Mononuclear cell (primary cell): ENCODE results near the gene DIS3L2. TPM values are rescaled to one million over a fixed set of nuclear protein-coding genes. Genes with fewer than 3 reads are reported as not detected.

Experiments used
- H3K27me3 ChIP-seq: 2 replicates; pipeline ENCODE4 v1.6.0; 2011; ENCODE audit warnings: low read length, control low read depth; ENCODE audit not compliant: insufficient read depth
- H3K4me1 ChIP-seq: 2 replicates; pipeline ENCODE4 v1.5.1; 2011; ENCODE audit warnings: mild to moderate bottlenecking, low read length, control low read depth; ENCODE audit not compliant: insufficient read depth
- H3K4me3 ChIP-seq: 2 replicates; pipeline ENCODE4 v1.5.1; 2011; ENCODE audit warnings: mild to moderate bottlenecking, low read length, moderate library complexity
- H3K9me3 ChIP-seq: 2 replicates; pipeline ENCODE4 v1.5.1; 2011; ENCODE audit warnings: low read depth, mild to moderate bottlenecking, control low read depth, low read length
- total RNA-seq: library from RNA; depleted of rRNA; stranded (reverse); fragments of >200 nt; gene quantifications from one replicate; pipeline ENCODE4 v1.2.3, GENCODE V29; 2012

The DIS3L2 gene
- total RNA-seq, 1 donor, result 26.8 TPM

- H3K27me3 ChIP-seq, result no peaks in the 10 kb centered on the region
- H3K4me1 ChIP-seq, result peaks cover 6% of the 10 kb centered on the region
- H3K9me3 ChIP-seq, result no peaks in the 10 kb centered on the region
These were observed 245.7 kb downstream of the DIS3L2 start for GRCh38 chr2:232207174-232207573.

GRCh38 chr2:232210306-232210705, 248.8 kb downstream of the DIS3L2 start:
- no peak overlapping the region for H3K4me3 ChIP-seq
- peaks cover 7% of the 10 kb centered on the region for H3K4me1 ChIP-seq
- H3K9me3 ChIP-seq, result no peaks in the 10 kb centered on the region
- H3K27me3 ChIP-seq, result no peaks in the 10 kb centered on the region

More at GRCh38 chr2:232207174-232207573, 245.7 kb downstream of the DIS3L2 start:
- no peak overlapping the region for H3K4me3 ChIP-seq

GRCh38 chr2:232211743-232212686, 250.5 kb downstream of the DIS3L2 start:
- Histone ChIP-seq H3K27me3 (no peaks in the 10 kb centered on the region), H3K4me1 (peaks cover 7% of the 10 kb centered on the region), H3K4me3 (no peak overlapping the region), H3K9me3 (no peaks in the 10 kb centered on the region)

- H3K4me1 ChIP-seq, result peaks cover 7% of the 10 kb centered on the region
- no peaks in the 10 kb centered on the region for H3K27me3 ChIP-seq
- H3K4me3 ChIP-seq, result no peak overlapping the region
- no peaks in the 10 kb centered on the region for H3K9me3 ChIP-seq
These were observed 251.7 kb downstream of the DIS3L2 start for GRCh38 chr2:232213176-232213575.

GRCh38 chr2:232214053-232214452, 252.5 kb downstream of the DIS3L2 start:
- Histone ChIP-seq H3K9me3 (no peaks in the 10 kb centered on the region), H3K4me3 (no peak overlapping the region), H3K4me1 (peaks cover 12% of the 10 kb centered on the region), H3K27me3 (no peaks in the 10 kb centered on the region)

GRCh38 chr2:232216028-232216427, 254.5 kb downstream of the DIS3L2 start:
- Histone ChIP-seq H3K4me3 (no peak overlapping the region), H3K4me1 (peaks cover 19% of the 10 kb centered on the region)

GRCh38 chr2:232218778-232219495, 257.4 kb downstream of the DIS3L2 start:
- peaks cover 11% of the 10 kb centered on the region for H3K4me1 ChIP-seq
- no peaks in the 10 kb centered on the region for H3K27me3 ChIP-seq
- H3K9me3 ChIP-seq, result no peaks in the 10 kb centered on the region
- H3K4me3 ChIP-seq, result no peak overlapping the region

More at GRCh38 chr2:232216028-232216427, 254.5 kb downstream of the DIS3L2 start:
- Histone ChIP-seq H3K9me3 (no peaks in the 10 kb centered on the region), H3K27me3 (no peaks in the 10 kb centered on the region)

- no peak overlapping the region for H3K4me3 ChIP-seq
- no peaks in the 10 kb centered on the region for H3K27me3 ChIP-seq
- H3K9me3 ChIP-seq, result no peaks in the 10 kb centered on the region
- H3K4me1 ChIP-seq, result peaks cover 11% of the 10 kb centered on the region
These were observed 258.0 kb downstream of the DIS3L2 start for GRCh38 chr2:232219496-232219870.

GRCh38 chr2:232219932-232220331, 258.4 kb downstream of the DIS3L2 start:
- no peaks in the 10 kb centered on the region for H3K27me3 ChIP-seq
- H3K4me3 ChIP-seq, result no peak overlapping the region
- no peaks in the 10 kb centered on the region for H3K9me3 ChIP-seq
- H3K4me1 ChIP-seq, result peaks cover 11% of the 10 kb centered on the region

- H3K4me3 ChIP-seq, result no peak overlapping the region
These were observed 263.9 kb downstream of the DIS3L2 start for GRCh38 chr2:232225429-232225828.

GRCh38 chr2:232225895-232226294, 264.4 kb downstream of the DIS3L2 start:
- Histone ChIP-seq H3K27me3 (no peaks in the 10 kb centered on the region), H3K4me3 (no peak overlapping the region), H3K9me3 (no peaks in the 10 kb centered on the region), H3K4me1 (no peaks in the 10 kb centered on the region)

More at GRCh38 chr2:232225429-232225828, 263.9 kb downstream of the DIS3L2 start:
- H3K9me3 ChIP-seq, result no peaks in the 10 kb centered on the region
- H3K4me1 ChIP-seq, result no peaks in the 10 kb centered on the region
- H3K27me3 ChIP-seq, result no peaks in the 10 kb centered on the region

GRCh38 chr2:232228332-232228731, 266.8 kb downstream of the DIS3L2 start:
- H3K4me1 ChIP-seq, result no peaks in the 10 kb centered on the region
- H3K4me3 ChIP-seq, result no peak overlapping the region
- H3K27me3 ChIP-seq, result no peaks in the 10 kb centered on the region
- no peaks in the 10 kb centered on the region for H3K9me3 ChIP-seq

- Histone ChIP-seq H3K9me3 (no peaks in the 10 kb centered on the region), H3K27me3 (no peaks in the 10 kb centered on the region), H3K4me3 (no peak overlapping the region), H3K4me1 (no peaks in the 10 kb centered on the region)
These were observed 267.7 kb downstream of the DIS3L2 start for GRCh38 chr2:232228971-232229894.

GRCh38 chr2:232229911-232230310, 268.4 kb downstream of the DIS3L2 start:
- no peaks in the 10 kb centered on the region for H3K9me3 ChIP-seq
- no peaks in the 10 kb centered on the region for H3K4me1 ChIP-seq
- no peak overlapping the region for H3K4me3 ChIP-seq
- H3K27me3 ChIP-seq, result no peaks in the 10 kb centered on the region
